Skeletal muscle tissue (tissue), 4 donors: ENCODE data around the gene NBPF3. TPM values are rescaled to one million over a fixed set of nuclear protein-coding genes. Genes with fewer than 3 reads are reported as not detected.
"Not testable (repeated sequence)": the region's sequence is repeated elsewhere in the genome, so short reads cannot be mapped to it uniquely, and the experiment has no call there.

Experiments used
- H3K27ac ChIP-seq: one replicate; pipeline ENCODE4 v1.7.0; 2013; ENCODE audit warnings: mild to moderate bottlenecking, low read depth, low read length, inconsistent platforms
- H3K27me3 ChIP-seq, 3 donors: one replicate each; pipeline ENCODE4 v1.7.0; 2013; ENCODE audit warnings: low read length in 3 of 3; ENCODE audit not compliant: control insufficient read depth in 3 of 3, insufficient read depth in 3 of 3
- H3K36me3 ChIP-seq, 3 donors: one replicate each; pipeline ENCODE4 v1.7.0; 2013; ENCODE audit warnings: low read length in 3 of 3; ENCODE audit not compliant: control insufficient read depth in 3 of 3, insufficient read depth in 3 of 3
- H3K4me1 ChIP-seq, 3 donors: one replicate each; pipeline ENCODE4 v1.7.0; 2013; ENCODE audit warnings: low read length in 3 of 3, mild to moderate bottlenecking in 3 of 3; ENCODE audit not compliant: control insufficient read depth in 3 of 3, insufficient read depth in 3 of 3
- H3K4me3 ChIP-seq, 3 donors: one replicate each; pipeline ENCODE4 v1.7.0; 2013; ENCODE audit warnings: low read length in 3 of 3
- H3K9ac ChIP-seq, 3 donors: one replicate each; pipeline ENCODE4 v1.7.0; 2013; ENCODE audit warnings: low read length in 3 of 3, mild to moderate bottlenecking in 3 of 3, moderate library complexity in 2 of 3, low read depth in 1 of 3
- H3K9me3 ChIP-seq, 3 donors: one replicate each; pipeline ENCODE4 v1.7.0; 2013; ENCODE audit warnings: low read length in 3 of 3; ENCODE audit not compliant: control insufficient read depth in 3 of 3
- total RNA-seq: library from RNA; depleted of rRNA; stranded (reverse); fragments of >200 nt; gene quantifications from one replicate; pipeline ENCODE4 v1.2.3, GENCODE V29; 2014
- donor health status: Osteomylitis.

NBPF3 gene
- total RNA-seq, 1 donor from 2014 or later: 5.7 TPM

- H3K9ac ChIP-seq: no peak overlapping the region
- H3K27ac ChIP-seq: no peak overlapping the region
- peaks cover 0 to 3% (median 0%) of the 10 kb centered on the region in 3 donors for H3K4me1 ChIP-seq
- peaks cover 2 to 13% (median 8%) of the 10 kb centered on the region in 3 donors for H3K27me3 ChIP-seq
- H3K4me3 ChIP-seq: no peak overlapping the region
- H3K36me3 ChIP-seq: no peaks in the 10 kb centered on the region
- H3K9me3 ChIP-seq: no peaks in the 10 kb centered on the region
Observed at GRCh38 chr1:21517161-21517589, 77.2 kb downstream of the NBPF3 start.

GRCh38 chr1:21517660-21518480 lies 77.9 kb downstream of the NBPF3 start:
- H3K9ac ChIP-seq: no peak overlapping the region
- H3K9me3 ChIP-seq: no peaks in the 10 kb centered on the region
- no peaks in the 10 kb centered on the region for H3K36me3 ChIP-seq
- H3K4me3 ChIP-seq: no peak overlapping the region
- H3K27me3 ChIP-seq: peaks cover 2 to 13% (median 8%) of the 10 kb centered on the region in 3 donors
- no peak overlapping the region for H3K27ac ChIP-seq
- peaks cover 0 to 3% (median 0%) of the 10 kb centered on the region in 3 donors for H3K4me1 ChIP-seq

GRCh38 chr1:21518774-21519455 lies 79.0 kb downstream of the NBPF3 start:
- no peak overlapping the region for H3K4me3 ChIP-seq
- no peak overlapping the region for H3K27ac ChIP-seq
- no peaks in the 10 kb centered on the region for H3K9me3 ChIP-seq
- no peak overlapping the region for H3K9ac ChIP-seq
- H3K4me1 ChIP-seq: peaks cover 0 to 3% (median 0%) of the 10 kb centered on the region in 3 donors
- no peaks in the 10 kb centered on the region for H3K36me3 ChIP-seq
- H3K27me3 ChIP-seq: peaks cover 1 to 18% (median 8%) of the 10 kb centered on the region in 3 donors

- not testable (repeated sequence) for H3K4me3 ChIP-seq, H3K9me3 ChIP-seq
Observed at GRCh38 chr1:21519486-21520070, 79.6 kb downstream of the NBPF3 start.

DNA sequence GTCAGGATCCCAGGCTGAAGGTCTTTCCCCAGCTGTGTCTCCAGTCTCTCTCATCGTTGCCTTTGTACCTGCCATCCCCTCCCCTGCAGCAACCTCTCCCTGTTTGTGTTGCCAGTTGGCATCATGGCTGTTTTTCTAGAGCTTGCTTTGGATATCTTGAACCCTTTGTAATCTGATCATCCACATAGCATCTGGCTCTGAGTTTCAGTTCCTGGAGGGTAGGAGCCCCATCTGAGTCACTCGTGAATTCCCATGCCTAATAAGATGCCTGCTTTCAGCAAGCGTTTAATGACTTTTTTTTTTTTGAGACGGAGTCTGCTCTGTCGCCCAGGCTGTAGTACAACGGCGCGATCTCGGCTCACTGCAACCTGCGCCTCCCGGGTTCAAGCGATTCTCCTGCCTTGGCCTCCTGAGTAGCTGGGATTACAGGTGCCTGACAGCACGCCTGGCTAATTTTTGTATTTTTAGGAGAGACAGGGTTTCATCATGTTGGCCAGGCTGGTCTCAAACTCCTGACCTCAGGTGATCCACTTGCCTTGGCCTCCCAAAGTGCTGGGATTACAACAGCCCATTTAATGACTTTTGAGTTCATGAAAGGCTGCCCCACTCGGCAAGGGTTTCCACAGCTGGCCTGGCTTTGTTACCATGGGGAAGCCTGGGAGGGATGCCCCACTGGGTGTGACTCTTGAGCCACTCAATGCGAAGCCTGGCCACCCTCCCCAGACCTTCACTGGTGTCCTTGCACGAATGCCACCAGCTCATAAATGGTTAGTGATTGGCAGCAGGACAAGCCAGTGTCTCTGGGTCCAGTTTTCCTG lies 81.2 kb downstream of the NBPF3 start:
- Histone ChIP-seq H3K4me1 (peaks cover 0 to 3% (median 2%) of the 10 kb centered on the region in 3 donors), H3K4me3 (no peak overlapping the region), H3K27me3 (peaks cover 0 to 9% (median 0%) of the 10 kb centered on the region in 3 donors), H3K27ac (no peak overlapping the region), H3K9me3 (no peaks in the 10 kb centered on the region), H3K36me3 (no peaks in the 10 kb centered on the region), H3K9ac (no peak overlapping the region)

More at GRCh38 chr1:21519486-21520070, 79.6 kb downstream of the NBPF3 start:
- not testable (repeated sequence) for H3K4me1 ChIP-seq, H3K9ac ChIP-seq, H3K27ac ChIP-seq, H3K36me3 ChIP-seq
- H3K27me3 ChIP-seq: peaks cover 0 to 12% (median 3%) of the 10 kb centered on the region in 3 donors

DNA sequence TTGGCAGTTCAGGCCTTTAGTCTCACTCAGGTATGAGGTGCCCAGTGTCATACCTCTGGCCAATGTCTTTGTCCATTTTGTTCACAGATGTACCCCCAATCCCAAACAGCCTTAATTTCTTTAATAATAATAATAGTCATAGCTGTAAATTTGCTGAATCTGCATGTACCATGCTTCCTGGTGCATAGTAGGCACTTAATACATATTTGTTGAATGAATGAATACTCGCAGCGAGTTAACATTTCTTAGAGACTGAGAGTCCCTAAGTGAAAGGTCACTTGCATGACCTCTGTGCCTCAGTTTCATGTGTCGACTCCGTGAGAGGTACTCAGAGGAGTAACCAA lies 81.8 kb downstream of the NBPF3 start:
- no peak overlapping the region for H3K27ac ChIP-seq
- no peaks in the 10 kb centered on the region for H3K9me3 ChIP-seq
- H3K4me3 ChIP-seq: no peak overlapping the region
- no peak overlapping the region for H3K9ac ChIP-seq
- peaks cover 0 to 3% (median 2%) of the 10 kb centered on the region in 3 donors for H3K4me1 ChIP-seq
- peaks cover 0 to 6% (median 0%) of the 10 kb centered on the region in 3 donors for H3K27me3 ChIP-seq
- H3K36me3 ChIP-seq: no peaks in the 10 kb centered on the region

DNA sequence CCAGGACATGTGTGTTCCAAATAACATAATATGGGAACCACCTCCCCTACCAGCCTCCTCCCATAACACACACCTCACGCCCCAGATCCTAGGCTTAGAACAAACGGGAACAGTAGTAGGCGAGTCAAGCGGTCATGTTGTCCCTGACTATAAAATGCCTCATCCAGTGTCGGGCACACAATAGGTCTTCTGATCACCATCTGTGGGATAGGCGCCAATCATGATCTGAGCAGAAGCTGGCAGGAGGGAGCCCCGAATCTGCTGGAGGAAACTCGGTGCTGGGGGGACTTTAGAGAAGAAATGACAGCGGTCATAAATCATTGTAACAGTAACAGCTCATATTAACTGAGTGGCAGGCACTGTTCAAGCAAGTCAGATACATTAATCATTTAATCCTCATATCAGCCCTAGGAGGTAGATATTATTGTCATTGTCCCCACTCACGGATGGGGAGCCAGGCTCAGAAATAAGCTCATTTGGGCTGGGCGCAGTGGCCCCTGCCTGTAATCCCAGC lies 82.6 kb downstream of the NBPF3 start:
- no peaks in the 10 kb centered on the region for H3K36me3 ChIP-seq
- H3K9ac ChIP-seq: no peak overlapping the region
- no peak overlapping the region for H3K4me3 ChIP-seq
- no peak overlapping the region for H3K27ac ChIP-seq
- no peaks in the 10 kb centered on the region for H3K9me3 ChIP-seq
- H3K27me3 ChIP-seq: peaks cover 0 to 6% (median 0%) of the 10 kb centered on the region in 3 donors
- H3K4me1 ChIP-seq: peaks cover 0 to 3% (median 2%) of the 10 kb centered on the region in 3 donors

- H3K9me3 ChIP-seq: no peaks in the 10 kb centered on the region
- no peak overlapping the region for H3K27ac ChIP-seq
- H3K4me3 ChIP-seq: no peak overlapping the region
- peaks cover 0 to 6% (median 0%) of the 10 kb centered on the region in 3 donors for H3K27me3 ChIP-seq
- no peak overlapping the region for H3K9ac ChIP-seq
- peaks cover 0 to 3% (median 2%) of the 10 kb centered on the region in 3 donors for H3K4me1 ChIP-seq
- no peaks in the 10 kb centered on the region for H3K36me3 ChIP-seq
Observed at GRCh38 chr1:21523297-21523813, 83.4 kb downstream of the NBPF3 start.

DNA sequence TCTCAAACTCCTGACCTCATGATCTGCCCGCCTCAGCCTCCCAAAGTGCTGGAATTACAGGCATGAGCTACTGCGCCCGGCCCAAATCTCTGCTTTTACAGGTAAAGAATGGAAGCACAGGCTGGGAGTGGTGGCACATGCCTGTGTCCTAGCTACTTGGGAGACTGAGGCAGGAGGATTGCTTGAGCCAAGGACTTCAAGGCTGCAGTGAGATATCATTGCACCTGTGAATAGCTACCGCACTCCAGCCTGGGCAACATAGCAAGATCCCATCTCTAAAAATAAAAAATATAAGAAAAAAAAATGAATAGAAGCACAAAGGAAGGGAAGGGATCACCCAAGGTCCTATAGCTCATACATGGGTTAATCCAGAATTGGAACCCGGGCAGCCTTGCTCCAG lies 84.3 kb downstream of the NBPF3 start:
- H3K9ac ChIP-seq: no peak overlapping the region
- H3K4me1 ChIP-seq: peaks cover 0 to 3% (median 2%) of the 10 kb centered on the region in 3 donors
- no peak overlapping the region for H3K4me3 ChIP-seq
- peaks cover 0 to 6% (median 0%) of the 10 kb centered on the region in 3 donors for H3K27me3 ChIP-seq
- no peak overlapping the region for H3K27ac ChIP-seq
- no peaks in the 10 kb centered on the region for H3K9me3 ChIP-seq
- H3K36me3 ChIP-seq: no peaks in the 10 kb centered on the region
